ENCODE results near the gene SERPINA12.
A peak's percentile ranks its signal among the peaks of the same experiment; 100 is the strongest.
"Not testable (repeated sequence)": the region's sequence is repeated elsewhere in the genome, so short reads cannot be mapped to it uniquely, and the experiment has no call there.

SERPINA12 gene

GRCh38 chr14:94485944-94486841 lies 23.1 kb downstream of the SERPINA12 start:
- Histone ChIP-seq H3K27ac (ENCODE audit: low read depth, low read length) (peak overlapping the region; percentile 37), H3K9me3 (ENCODE audit: control insufficient read depth, insufficient read depth, low read length) (no peaks in the 10 kb centered on the region), H3K9ac (ENCODE audit: low read depth, low read length) (no peak overlapping the region), H3K4me1 (ENCODE audit: control insufficient read depth, insufficient read depth, low read length) (peaks cover 11% of the 10 kb centered on the region), H3K36me3 (ENCODE audit: control insufficient read depth, insufficient read depth, low read length) (no peaks in the 10 kb centered on the region), H3K27me3 (ENCODE audit: control insufficient read depth, insufficient read depth, low read length) (no peaks in the 10 kb centered on the region), H3K4me3 (ENCODE audit: low read depth, low read length) (peak overlapping the region; percentile 57)

- H3K27ac ChIP-seq (ENCODE audit: low read depth, low read length): no peak overlapping the region
- H3K27me3 ChIP-seq (ENCODE audit: control insufficient read depth, insufficient read depth, low read length): no peaks in the 10 kb centered on the region
- H3K4me1 ChIP-seq (ENCODE audit: control insufficient read depth, insufficient read depth, low read length): peaks cover 11% of the 10 kb centered on the region
- H3K9me3 ChIP-seq (ENCODE audit: control insufficient read depth, insufficient read depth, low read length): no peaks in the 10 kb centered on the region
- H3K9ac ChIP-seq (ENCODE audit: low read depth, low read length): no peak overlapping the region
- H3K36me3 ChIP-seq (ENCODE audit: control insufficient read depth, insufficient read depth, low read length): no peaks in the 10 kb centered on the region
- H3K4me3 ChIP-seq (ENCODE audit: low read depth, low read length): no peak overlapping the region
These were observed 24.8 kb downstream of the SERPINA12 start for GRCh38 chr14:94484481-94484880.

GRCh38 chr14:94483729-94484275 lies 25.5 kb downstream of the SERPINA12 start:
- Histone ChIP-seq H3K27ac (ENCODE audit: low read depth, low read length) (no peak overlapping the region), H3K9me3 (ENCODE audit: control insufficient read depth, insufficient read depth, low read length) (0 out of 2 replicates have a peak, but pooled peaks cover 4% of the 10 kb centered on the region), H3K36me3 (ENCODE audit: control insufficient read depth, insufficient read depth, low read length) (no peaks in the 10 kb centered on the region), H3K27me3 (ENCODE audit: control insufficient read depth, insufficient read depth, low read length) (no peaks in the 10 kb centered on the region), H3K4me1 (ENCODE audit: control insufficient read depth, insufficient read depth, low read length) (peaks cover 11% of the 10 kb centered on the region), H3K9ac (ENCODE audit: low read depth, low read length) (no peak overlapping the region), H3K4me3 (ENCODE audit: low read depth, low read length) (no peak overlapping the region)

GRCh38 chr14:94483071-94483451 lies 26.2 kb downstream of the SERPINA12 start:
- no peaks in the 10 kb centered on the region for H3K27me3 ChIP-seq (ENCODE audit: control insufficient read depth, insufficient read depth, low read length)
- H3K4me3 ChIP-seq (ENCODE audit: low read depth, low read length): no peak overlapping the region
- peaks cover 11% of the 10 kb centered on the region for H3K4me1 ChIP-seq (ENCODE audit: control insufficient read depth, insufficient read depth, low read length)
- 0 out of 2 replicates have a peak, but pooled peaks cover 4% of the 10 kb centered on the region for H3K9me3 ChIP-seq (ENCODE audit: control insufficient read depth, insufficient read depth, low read length)
- H3K36me3 ChIP-seq (ENCODE audit: control insufficient read depth, insufficient read depth, low read length): no peaks in the 10 kb centered on the region
- H3K9ac ChIP-seq (ENCODE audit: low read depth, low read length): no peak overlapping the region
- no peak overlapping the region for H3K27ac ChIP-seq (ENCODE audit: low read depth, low read length)

GRCh38 chr14:94482132-94483070 lies 26.9 kb downstream of the SERPINA12 start:
- not testable (repeated sequence) for H3K27ac ChIP-seq (ENCODE audit: low read depth, low read length)
- peaks cover 11% of the 10 kb centered on the region for H3K4me1 ChIP-seq (ENCODE audit: control insufficient read depth, insufficient read depth, low read length)

GRCh38 chr14:94481468-94482131 lies 27.7 kb downstream of the SERPINA12 start:
- Histone ChIP-seq H3K27ac (ENCODE audit: low read depth, low read length) (no peak overlapping the region), H3K9me3 (ENCODE audit: control insufficient read depth, insufficient read depth, low read length) (0 out of 2 replicates have a peak, but pooled peaks cover 4% of the 10 kb centered on the region), H3K4me3 (ENCODE audit: low read depth, low read length) (no peak overlapping the region), H3K36me3 (ENCODE audit: control insufficient read depth, insufficient read depth, low read length) (no peaks in the 10 kb centered on the region), H3K4me1 (ENCODE audit: control insufficient read depth, insufficient read depth, low read length) (0 out of 2 replicates have a peak, but pooled peaks cover 4% of the 10 kb centered on the region), H3K9ac (ENCODE audit: low read depth, low read length) (no peak overlapping the region), H3K27me3 (ENCODE audit: control insufficient read depth, insufficient read depth, low read length) (no peaks in the 10 kb centered on the region)

More at GRCh38 chr14:94482132-94483070, 26.9 kb downstream of the SERPINA12 start:
- H3K4me3 ChIP-seq (ENCODE audit: low read depth, low read length); H3K9me3 ChIP-seq (ENCODE audit: control insufficient read depth, insufficient read depth, low read length); H3K9ac ChIP-seq (ENCODE audit: low read depth, low read length); H3K36me3 ChIP-seq (ENCODE audit: control insufficient read depth, insufficient read depth, low read length); H3K27me3 ChIP-seq (ENCODE audit: control insufficient read depth, insufficient read depth, low read length): not testable (repeated sequence)

GRCh38 chr14:94480809-94481208 lies 28.5 kb downstream of the SERPINA12 start:
- Histone ChIP-seq H3K36me3 (ENCODE audit: control insufficient read depth, insufficient read depth, low read length) (no peaks in the 10 kb centered on the region), H3K9ac (ENCODE audit: low read depth, low read length) (no peak overlapping the region), H3K4me3 (ENCODE audit: low read depth, low read length) (no peak overlapping the region), H3K27ac (ENCODE audit: low read depth, low read length) (no peak overlapping the region), H3K27me3 (ENCODE audit: control insufficient read depth, insufficient read depth, low read length) (no peaks in the 10 kb centered on the region), H3K9me3 (ENCODE audit: control insufficient read depth, insufficient read depth, low read length) (0 out of 2 replicates have a peak, but pooled peaks cover 4% of the 10 kb centered on the region), H3K4me1 (ENCODE audit: control insufficient read depth, insufficient read depth, low read length) (0 out of 2 replicates have a peak, but pooled peaks cover under 1% of the 10 kb centered on the region)

- Histone ChIP-seq H3K4me3 (ENCODE audit: low read depth, low read length) (no peak overlapping the region), H3K27ac (ENCODE audit: low read depth, low read length) (no peak overlapping the region)
These were observed 30.8 kb downstream of the SERPINA12 start for GRCh38 chr14:94478420-94478819.

GRCh38 chr14:94476023-94476422 lies 33.2 kb downstream of the SERPINA12 start, which contains the start of gene SERPINA9:
Gene SERPINA9 (minus strand): TSS chr14:94476197. CDS start chr14:94469840, 6,357 bp downstream.
- no peaks in the 10 kb centered on the region for H3K27me3 ChIP-seq (ENCODE audit: control insufficient read depth, insufficient read depth, low read length)
- peaks cover 4% of the 10 kb centered on the region; the same call in 1 of the 2 replicates for H3K4me1 ChIP-seq (ENCODE audit: control insufficient read depth, insufficient read depth, low read length)
- no peak within 1 kb of the TSS for H3K9ac ChIP-seq (ENCODE audit: low read depth, low read length)
- no peaks in the 10 kb centered on the region for H3K36me3 ChIP-seq (ENCODE audit: control insufficient read depth, insufficient read depth, low read length)
- H3K4me3 ChIP-seq (ENCODE audit: low read depth, low read length): no peak within 1 kb of the TSS
- peak within 1 kb of the TSS; percentile 66 for H3K27ac ChIP-seq (ENCODE audit: low read depth, low read length)
- 0 out of 2 replicates have a peak, but pooled peaks cover 4% of the 10 kb centered on the region for H3K9me3 ChIP-seq (ENCODE audit: control insufficient read depth, insufficient read depth, low read length)

More at GRCh38 chr14:94478420-94478819, 30.8 kb downstream of the SERPINA12 start:
- H3K9me3 ChIP-seq (ENCODE audit: control insufficient read depth, insufficient read depth, low read length): 0 out of 2 replicates have a peak, but pooled peaks cover 4% of the 10 kb centered on the region
- peaks cover 4% of the 10 kb centered on the region; the same call in 1 of the 2 replicates for H3K4me1 ChIP-seq (ENCODE audit: control insufficient read depth, insufficient read depth, low read length)
- H3K36me3 ChIP-seq (ENCODE audit: control insufficient read depth, insufficient read depth, low read length): no peaks in the 10 kb centered on the region
- no peaks in the 10 kb centered on the region for H3K27me3 ChIP-seq (ENCODE audit: control insufficient read depth, insufficient read depth, low read length)
- no peak overlapping the region for H3K9ac ChIP-seq (ENCODE audit: low read depth, low read length)

GRCh38 chr14:94474581-94475031 lies 34.7 kb downstream of the SERPINA12 start:
- peaks cover 4% of the 10 kb centered on the region; the same call in 1 of the 2 replicates for H3K4me1 ChIP-seq (ENCODE audit: control insufficient read depth, insufficient read depth, low read length)

More at GRCh38 chr14:94474581-94475031, 34.7 kb downstream of the SERPINA12 start:
- Histone ChIP-seq H3K9ac (ENCODE audit: low read depth, low read length) (no peak overlapping the region), H3K27ac (ENCODE audit: low read depth, low read length) (peak overlapping the region; percentile 66), H3K27me3 (ENCODE audit: control insufficient read depth, insufficient read depth, low read length) (no peaks in the 10 kb centered on the region), H3K36me3 (ENCODE audit: control insufficient read depth, insufficient read depth, low read length) (no peaks in the 10 kb centered on the region), H3K9me3 (ENCODE audit: control insufficient read depth, insufficient read depth, low read length) (0 out of 2 replicates have a peak, but pooled peaks cover 4% of the 10 kb centered on the region), H3K4me3 (ENCODE audit: low read depth, low read length) (no peak overlapping the region)
